HEK293T (cell line): ENCODE results near the gene DBH.

ENCODE experiments used
- ARNT ChIP-seq: fragments of 450-650 bp; IDR thresholded peaks from 2 replicates; pipeline ENCODE4 v1.6.1; 2017; ENCODE audit warnings: mild to moderate bottlenecking
- BHLHE40 ChIP-seq: fragments of 450-650 bp; IDR thresholded peaks from 2 replicates; pipeline ENCODE4 v1.6.1; 2016; ENCODE audit warnings: mild to moderate bottlenecking, moderate library complexity, borderline replicate concordance
- FOXA1 ChIP-seq: fragments of 450-650 bp; IDR thresholded peaks from 2 replicates; pipeline ENCODE4 v1.6.1; 2016; ENCODE audit warnings: mild to moderate bottlenecking
- FOXK2 ChIP-seq: fragments of 450-650 bp; IDR thresholded peaks from 2 replicates; pipeline ENCODE4 v1.6.1; 2016; ENCODE audit warnings: mild to moderate bottlenecking
- FOXM1 ChIP-seq: fragments of 450-650 bp; IDR thresholded peaks from 2 replicates; pipeline ENCODE4 v1.6.1; 2017; ENCODE audit warnings: mild to moderate bottlenecking, borderline replicate concordance
- HDGF ChIP-seq: fragments of 450-650 bp; IDR thresholded peaks from 2 replicates; pipeline ENCODE4 v1.6.1; 2017; ENCODE audit warnings: antibody characterized with exemption, borderline replicate concordance
- L3MBTL2 ChIP-seq: fragments of 450-650 bp; conservative IDR thresholded peaks from 2 replicates; pipeline ENCODE4 v1.6.1; 2016; ENCODE audit warnings: mild to moderate bottlenecking
- NFRKB ChIP-seq: fragments of 450-650 bp; IDR thresholded peaks from 2 replicates; pipeline ENCODE4 v1.6.1; 2016; ENCODE audit warnings: mild to moderate bottlenecking, moderate library complexity
- SP1 ChIP-seq: fragments of 450-650 bp; IDR thresholded peaks from 2 replicates; pipeline ENCODE4 v1.6.1; 2017
- SUZ12 ChIP-seq: fragments of 450-650 bp; IDR thresholded peaks from 2 replicates; pipeline ENCODE4 v1.6.1; 2016; ENCODE audit warnings: mild to moderate bottlenecking
- TARDBP ChIP-seq: fragments of 450-650 bp; IDR thresholded peaks from 2 replicates; pipeline ENCODE4 v1.6.1; 2016
- TF ChIP-seq, protein P1 (sequence below): fragments of 450-650 bp; IDR thresholded peaks from 2 replicates; pipeline ENCODE4 v1.6.1; 2016

DNA sequence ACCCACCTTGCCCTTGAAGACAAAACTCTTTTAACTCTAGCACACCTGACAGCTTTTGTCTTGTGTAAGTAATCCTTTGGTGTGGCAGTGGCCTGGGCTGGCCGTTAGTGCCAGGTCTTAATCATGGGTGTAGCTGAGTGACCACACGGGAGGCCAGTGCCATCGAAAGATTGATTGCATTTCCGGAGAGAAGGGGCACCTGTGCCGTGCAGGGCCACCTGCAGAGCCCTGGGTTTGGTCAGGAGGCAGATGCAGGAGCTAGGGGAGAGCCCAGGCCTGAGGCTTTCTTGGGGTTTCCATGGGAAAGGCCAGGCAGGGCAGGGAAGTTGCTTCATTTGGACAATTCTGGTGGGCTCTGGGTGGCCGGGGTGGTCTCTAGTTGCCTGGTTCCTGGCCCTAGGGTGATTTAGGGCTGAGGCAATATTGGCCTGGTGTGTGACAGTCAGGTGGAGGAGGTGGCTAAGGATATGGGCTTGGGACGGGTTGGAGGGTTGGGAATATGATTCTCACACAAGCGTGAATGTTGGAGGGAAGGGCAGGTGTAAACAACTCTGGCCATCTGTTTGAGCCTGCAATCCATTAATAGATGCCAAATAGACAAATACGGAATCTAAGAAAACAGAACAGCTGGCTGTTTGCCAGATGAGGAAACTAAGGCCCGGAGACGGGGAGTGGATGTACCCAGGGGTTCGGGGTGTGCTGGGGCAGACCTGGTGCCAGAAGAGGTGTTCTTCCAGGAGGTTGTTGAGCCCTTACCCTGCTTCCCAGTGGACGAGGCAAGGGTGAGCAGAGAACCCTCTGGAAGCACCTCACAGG is 4.6 kb downstream of the DBH start:
- TF ChIP-seq NFRKB (no peak), FOXM1 (no peak), FOXK2 (no peak), TARDBP (no peak), SUZ12 (no peak), SP1 (no peak), HDGF (no peak), L3MBTL2 (no peak), FOXA1 (no peak), BHLHE40 (no peak), ARNT (no peak)
- TF ChIP-seq, protein P1, sequence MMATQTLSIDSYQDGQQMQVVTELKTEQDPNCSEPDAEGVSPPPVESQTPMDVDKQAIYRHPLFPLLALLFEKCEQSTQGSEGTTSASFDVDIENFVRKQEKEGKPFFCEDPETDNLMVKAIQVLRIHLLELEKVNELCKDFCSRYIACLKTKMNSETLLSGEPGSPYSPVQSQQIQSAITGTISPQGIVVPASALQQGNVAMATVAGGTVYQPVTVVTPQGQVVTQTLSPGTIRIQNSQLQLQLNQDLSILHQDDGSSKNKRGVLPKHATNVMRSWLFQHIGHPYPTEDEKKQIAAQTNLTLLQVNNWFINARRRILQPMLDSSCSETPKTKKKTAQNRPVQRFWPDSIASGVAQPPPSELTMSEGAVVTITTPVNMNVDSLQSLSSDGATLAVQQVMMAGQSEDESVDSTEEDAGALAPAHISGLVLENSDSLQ: no peak
